ENCODE data around the gene RBCK1. TPM values are rescaled to one million over a fixed set of nuclear protein-coding genes. Genes with fewer than 3 reads are reported as not detected.

Gene RBCK1
- total RNA-seq, 2 experiments from 2014 or later: 133 to 146 TPM

GRCh38 chr20:404088-404487 is 4.0 kb upstream of the RBCK1 start:
- H3K27me3 Mint-ChIP-seq: no peaks in the 10 kb centered on the region
- ChIA-PET POLR2A (interaction anchor here (2.3 kb wide), 1 partner anchor 23 kb away, joined by 8 read pairs; the partner anchor contains the start of gene TRIB3), CTCF (no interaction called here)
- no peak overlapping the region for H3K27ac Mint-ChIP-seq
- no peak for DNase-seq
- H3K36me3 Mint-ChIP-seq (ENCODE audit: low read depth): peaks cover 6% of the 10 kb centered on the region
- peaks cover 37% of the 10 kb centered on the region for H3K4me1 Mint-ChIP-seq
- peaks cover 4% of the 10 kb centered on the region for H3K9me3 Mint-ChIP-seq
- H3K4me3 Mint-ChIP-seq: no peak overlapping the region

DNA sequence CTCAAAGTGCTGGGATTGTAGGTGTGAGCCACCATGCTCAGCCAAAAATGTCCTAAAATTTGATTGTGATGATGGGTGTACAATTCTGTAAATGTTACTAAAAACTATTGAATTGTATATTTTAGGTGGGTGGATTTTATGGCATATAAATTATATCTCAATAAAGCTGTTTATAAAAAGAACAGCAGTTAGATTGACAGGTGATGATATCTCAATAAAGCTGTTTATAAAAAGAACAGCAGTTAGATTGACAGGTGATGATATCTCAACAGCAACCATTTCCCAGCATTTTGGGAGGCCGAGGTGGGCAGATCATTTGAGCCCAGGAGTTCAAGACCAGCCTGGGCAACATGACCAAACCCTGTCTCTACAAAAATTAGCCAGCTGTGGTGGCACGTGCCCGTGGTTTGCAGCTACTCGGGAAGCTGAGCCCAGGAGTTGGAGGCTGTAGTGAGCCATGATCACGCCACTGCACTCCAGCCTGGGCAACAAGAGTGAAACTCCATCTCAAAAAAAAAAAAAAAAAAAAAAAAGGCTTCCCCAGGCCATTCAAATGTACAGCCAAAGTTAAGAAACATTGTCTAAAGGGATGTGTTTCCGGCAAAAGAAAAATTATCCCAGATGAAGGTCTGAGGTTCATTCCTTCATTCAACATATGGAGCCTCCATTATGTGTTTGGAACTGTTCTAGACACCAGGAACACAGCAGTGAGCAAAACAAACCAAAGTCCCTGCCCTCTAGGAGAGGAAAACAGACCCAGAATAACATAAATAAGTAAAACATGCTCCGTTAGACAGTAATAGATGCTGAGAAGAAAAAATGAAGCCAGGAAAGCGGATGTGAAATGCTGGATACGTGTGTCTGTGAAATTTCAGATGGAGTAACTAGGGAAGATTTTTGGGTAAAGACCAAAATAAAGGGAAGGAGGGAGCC is 1.6 kb upstream of the RBCK1 start:
- H3K27ac Mint-ChIP-seq: peak overlapping the region; percentile 73
- H3K9me3 Mint-ChIP-seq: peaks cover 4% of the 10 kb centered on the region
- H3K4me1 Mint-ChIP-seq: peaks cover 53% of the 10 kb centered on the region
- ChIA-PET CTCF (interaction anchor here (0.8 to 1.4 kb wide), 12 partner anchors 26 to 261 kb away, joined by 3 to 7 read pairs (median 3); partner anchors contain the start of gene TRIB3), POLR2A (interaction anchor here (1.1 to 1.6 kb wide), 10 partner anchors 17 to 109 kb away, joined by 3 to 17 read pairs (median 6); partner anchors contain the start of genes TBC1D20, TRIB3 and ZCCHC3)
- peak overlapping the region; percentile 78 for H3K4me3 Mint-ChIP-seq
- no peaks in the 10 kb centered on the region for H3K27me3 Mint-ChIP-seq
- no peak for DNase-seq
- H3K36me3 Mint-ChIP-seq (ENCODE audit: low read depth): peaks cover 29% of the 10 kb centered on the region

DNA sequence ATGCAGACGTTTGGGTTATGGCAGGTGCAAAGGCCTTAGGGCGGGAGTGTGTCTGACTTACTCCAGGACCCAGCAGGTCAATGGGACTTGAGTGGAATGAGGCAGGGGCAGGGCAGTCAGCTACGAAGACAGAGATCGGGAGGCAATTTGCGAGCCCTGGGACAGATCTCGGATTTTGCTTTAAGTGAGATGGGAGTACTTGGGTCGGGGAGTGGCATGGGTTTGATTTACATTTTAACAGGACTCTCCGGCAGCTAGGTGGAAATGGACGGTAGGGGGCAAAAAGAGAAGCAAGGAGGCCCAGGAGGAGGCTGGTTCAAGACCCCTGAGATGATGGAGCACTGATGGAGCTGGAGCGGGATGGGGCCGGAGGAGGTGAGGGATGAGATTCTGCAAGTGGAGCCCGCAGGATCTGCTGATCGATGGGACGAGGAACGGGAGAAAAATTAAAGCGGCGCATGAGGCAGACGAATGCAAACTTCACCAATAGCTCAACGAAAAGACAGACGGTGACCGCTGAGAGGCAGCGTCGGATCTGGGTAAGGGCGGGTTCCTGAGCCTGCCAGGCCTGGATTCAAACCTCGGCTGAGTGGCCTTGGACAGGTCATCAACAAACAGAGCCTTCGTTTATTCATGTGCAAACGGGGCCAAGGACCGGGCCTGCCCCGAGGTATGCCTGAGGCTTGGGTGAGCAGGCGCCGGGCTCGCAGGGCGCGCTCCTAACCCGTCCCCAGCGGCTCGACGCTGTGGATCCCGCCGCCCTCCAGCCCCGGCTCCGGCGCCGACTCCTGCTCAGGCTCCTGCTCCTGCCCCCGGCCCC is 756 bp upstream of the RBCK1 start:
- peaks cover 37% of the 10 kb centered on the region for H3K36me3 Mint-ChIP-seq (ENCODE audit: low read depth)
- peaks cover 53% of the 10 kb centered on the region for H3K4me1 Mint-ChIP-seq
- H3K27ac Mint-ChIP-seq: peak overlapping the region; percentile 73

DNA sequence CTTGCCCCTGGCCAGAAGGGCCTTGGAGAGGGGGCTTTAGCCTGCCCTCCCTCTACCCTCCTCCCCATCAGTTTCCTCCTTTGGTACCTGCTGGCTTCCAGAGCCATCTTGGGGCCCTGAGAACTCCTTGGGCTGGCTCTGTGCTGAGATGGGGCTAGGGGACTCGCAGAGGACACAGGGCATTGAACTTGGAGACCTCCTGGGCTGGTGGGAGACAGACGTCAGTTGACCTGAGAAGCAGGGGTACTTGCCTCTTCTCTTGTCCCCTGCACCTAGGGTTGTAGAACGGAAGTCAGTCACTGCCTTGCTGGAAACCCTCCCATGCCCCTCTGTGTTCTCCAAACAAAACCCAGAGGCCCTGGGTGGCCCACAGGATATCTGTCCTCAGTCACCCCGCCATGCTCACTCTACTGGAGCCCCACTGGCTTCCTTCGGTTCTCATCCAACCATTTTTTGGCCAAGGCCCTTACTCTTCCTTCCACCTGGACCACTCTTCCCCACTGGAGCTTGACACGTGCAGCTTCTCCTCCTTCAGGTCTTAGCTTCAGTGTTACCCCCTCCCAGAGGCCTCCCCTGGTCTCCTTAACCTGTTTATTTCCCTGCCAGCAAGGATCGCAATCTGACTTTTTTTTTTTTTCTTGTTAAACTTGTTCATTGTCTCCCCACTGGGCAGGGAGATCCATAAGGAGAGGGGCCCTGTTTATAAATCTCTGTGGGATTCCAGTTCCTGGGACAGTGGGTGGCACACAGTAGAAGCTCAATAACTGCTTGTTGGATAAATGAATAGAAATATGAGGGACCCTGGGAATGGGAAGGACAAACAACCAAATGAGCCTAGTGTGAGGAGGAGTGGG is 971 bp downstream of the RBCK1 start:
- no peaks in the 10 kb centered on the region for H3K9me3 Mint-ChIP-seq
- POLR2A ChIA-PET: interaction anchor here (0.9 to 1.8 kb wide), 7 partner anchors 12 to 51 kb away, joined by 3 to 14 read pairs (median 5); partner anchors contain the start of gene TRIB3

More for the DNA sequence above, 756 bp upstream of the RBCK1 start:
- POLR2A ChIA-PET: interaction anchor here (0.6 to 1.6 kb wide), 19 partner anchors 15 to 137 kb away, joined by 3 to 17 read pairs (median 4); partner anchors contain the start of genes CSNK2A1, TBC1D20, TRIB3 and ZCCHC3
- peak overlapping the region; percentile 78 for H3K4me3 Mint-ChIP-seq
- DNase-seq: peak; percentile 77
- no peaks in the 10 kb centered on the region for H3K27me3 Mint-ChIP-seq
- peaks cover 4% of the 10 kb centered on the region for H3K9me3 Mint-ChIP-seq
- CTCF ChIA-PET: interaction anchor here (0.6 to 1.4 kb wide), 15 partner anchors 26 to 266 kb away, joined by 3 to 7 read pairs (median 3); partner anchors contain the start of gene TRIB3

DNA sequence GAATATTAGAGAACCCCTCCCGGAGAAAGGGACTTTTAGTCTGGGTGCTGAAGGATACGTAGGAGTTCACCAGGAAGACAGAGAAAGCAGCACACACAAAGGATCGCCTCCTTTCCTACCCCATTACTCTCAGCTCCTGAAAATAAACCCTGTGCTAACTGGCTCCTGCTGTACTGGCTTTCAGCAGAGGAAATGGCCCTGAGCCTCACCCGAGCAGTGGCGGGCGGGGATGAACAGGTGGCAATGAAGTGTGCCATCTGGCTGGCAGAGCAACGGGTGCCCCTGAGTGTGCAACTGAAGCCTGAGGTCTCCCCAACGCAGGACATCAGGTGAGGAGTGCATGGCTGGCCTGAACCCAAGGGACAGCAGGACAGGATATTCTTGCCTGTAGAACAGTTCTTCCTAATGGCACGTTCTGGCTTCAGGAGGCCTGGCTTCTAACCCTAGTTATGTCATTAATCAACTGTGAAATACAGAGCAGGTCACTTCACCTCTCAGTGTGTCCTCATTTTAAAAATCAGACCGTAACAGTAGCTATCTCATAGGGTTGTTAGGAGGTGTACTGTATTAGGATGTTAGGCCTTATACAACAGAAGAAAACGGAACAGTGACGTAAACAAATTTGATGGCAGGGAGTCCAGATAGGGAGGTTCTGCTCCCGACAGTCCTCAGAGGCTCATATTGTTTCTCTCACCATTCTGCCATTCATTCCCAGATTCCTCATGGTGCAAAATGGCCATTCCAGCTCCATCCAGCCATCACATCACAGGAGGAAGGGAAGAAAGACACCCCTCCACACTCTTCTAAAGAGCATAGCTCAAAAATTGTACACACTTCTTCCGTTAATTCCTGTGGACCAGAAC is 1.8 kb downstream of the RBCK1 start:
- H3K9me3 Mint-ChIP-seq: no peaks in the 10 kb centered on the region
- peak overlapping the region; percentile 97 for H3K4me3 Mint-ChIP-seq
- H3K27me3 Mint-ChIP-seq: no peaks in the 10 kb centered on the region
- peaks cover 54% of the 10 kb centered on the region for H3K36me3 Mint-ChIP-seq (ENCODE audit: low read depth)
- peak; percentile 35 for DNase-seq
- POLR2A ChIA-PET: interaction anchor here (0.9 to 1.8 kb wide), 7 partner anchors 11 to 50 kb away, joined by 3 to 14 read pairs (median 5); partner anchors contain the start of gene TRIB3
- CTCF ChIA-PET: interaction anchor here (1.0 kb wide), 1 partner anchor 69 kb away, joined by 3 read pairs; no protein-coding TSS in a partner anchor
- peaks cover 57% of the 10 kb centered on the region for H3K4me1 Mint-ChIP-seq
- H3K27ac Mint-ChIP-seq: peak overlapping the region; percentile 86

More for the DNA sequence above, 971 bp downstream of the RBCK1 start:
- DNase-seq: peak; percentile 38
- peaks cover 55% of the 10 kb centered on the region for H3K4me1 Mint-ChIP-seq
- H3K4me3 Mint-ChIP-seq: peak overlapping the region; percentile 97
- peak overlapping the region; percentile 86 for H3K27ac Mint-ChIP-seq
- peaks cover 54% of the 10 kb centered on the region for H3K36me3 Mint-ChIP-seq (ENCODE audit: low read depth)
- no peaks in the 10 kb centered on the region for H3K27me3 Mint-ChIP-seq
- CTCF ChIA-PET: interaction anchor here (1.0 kb wide), 1 partner anchor 69 kb away, joined by 3 read pairs; no protein-coding TSS in a partner anchor

- Mint-ChIP-seq H3K4me3 (no peak overlapping the region), H3K27ac (no peak overlapping the region), H3K36me3 (ENCODE audit: low read depth) (peaks cover 70% of the 10 kb centered on the region), H3K4me1 (peaks cover 60% of the 10 kb centered on the region), H3K27me3 (no peaks in the 10 kb centered on the region), H3K9me3 (no peaks in the 10 kb centered on the region)
- CTCF ChIA-PET: no interaction called here
- POLR2A ChIA-PET: no interaction called here
- no peak for DNase-seq
Measured at GRCh38 chr20:412081-412480, 4.0 kb downstream of the RBCK1 start.

- Mint-ChIP-seq H3K4me3 (no peak overlapping the region), H3K27ac (no peak overlapping the region), H3K27me3 (no peaks in the 10 kb centered on the region), H3K36me3 (ENCODE audit: low read depth) (peaks cover 72% of the 10 kb centered on the region), H3K9me3 (no peaks in the 10 kb centered on the region), H3K4me1 (peaks cover 56% of the 10 kb centered on the region)
- CTCF ChIA-PET: interaction anchor here (1.1 kb wide), 1 partner anchor 52 kb away, joined by 3 read pairs; no protein-coding TSS in a partner anchor
- POLR2A ChIA-PET: interaction anchor here (1.4 kb wide), 1 partner anchor 23 kb away, joined by 5 read pairs; no protein-coding TSS in a partner anchor
- no peak for DNase-seq
Measured at GRCh38 chr20:414161-414560, 6.1 kb downstream of the RBCK1 start.

DNA sequence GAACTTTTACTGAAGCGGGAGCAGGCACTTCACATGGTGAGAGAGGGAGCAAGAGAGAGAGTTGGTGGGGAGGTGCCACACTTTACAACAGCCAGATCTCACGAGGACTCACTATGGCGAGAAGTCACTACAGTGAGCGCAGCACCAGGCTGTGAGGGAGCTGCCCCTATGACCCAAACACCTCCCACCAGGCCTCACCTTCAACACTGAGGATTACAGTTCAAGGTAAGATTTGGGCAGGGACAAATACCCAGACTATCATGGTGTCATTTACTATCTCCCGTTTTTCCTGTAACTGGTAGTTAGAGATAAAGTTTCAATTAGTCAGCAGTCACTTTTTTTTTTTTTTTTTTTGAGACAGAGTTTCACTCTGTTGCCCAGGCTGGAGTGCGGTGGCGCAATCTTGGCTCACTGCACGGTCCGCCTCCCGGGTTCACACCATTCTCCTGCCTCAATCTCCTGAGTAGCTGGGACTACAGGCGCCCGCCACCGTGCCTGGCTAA is 7.8 kb downstream of the RBCK1 start:
- no peak overlapping the region for H3K27ac Mint-ChIP-seq
- POLR2A ChIA-PET: no interaction called here
- H3K4me3 Mint-ChIP-seq: no peak overlapping the region
- no peaks in the 10 kb centered on the region for H3K27me3 Mint-ChIP-seq
- CTCF ChIA-PET: no interaction called here
- peaks cover 62% of the 10 kb centered on the region for H3K36me3 Mint-ChIP-seq (ENCODE audit: low read depth)
- H3K9me3 Mint-ChIP-seq: no peaks in the 10 kb centered on the region
- DNase-seq: no peak
- peaks cover 39% of the 10 kb centered on the region for H3K4me1 Mint-ChIP-seq

DNA sequence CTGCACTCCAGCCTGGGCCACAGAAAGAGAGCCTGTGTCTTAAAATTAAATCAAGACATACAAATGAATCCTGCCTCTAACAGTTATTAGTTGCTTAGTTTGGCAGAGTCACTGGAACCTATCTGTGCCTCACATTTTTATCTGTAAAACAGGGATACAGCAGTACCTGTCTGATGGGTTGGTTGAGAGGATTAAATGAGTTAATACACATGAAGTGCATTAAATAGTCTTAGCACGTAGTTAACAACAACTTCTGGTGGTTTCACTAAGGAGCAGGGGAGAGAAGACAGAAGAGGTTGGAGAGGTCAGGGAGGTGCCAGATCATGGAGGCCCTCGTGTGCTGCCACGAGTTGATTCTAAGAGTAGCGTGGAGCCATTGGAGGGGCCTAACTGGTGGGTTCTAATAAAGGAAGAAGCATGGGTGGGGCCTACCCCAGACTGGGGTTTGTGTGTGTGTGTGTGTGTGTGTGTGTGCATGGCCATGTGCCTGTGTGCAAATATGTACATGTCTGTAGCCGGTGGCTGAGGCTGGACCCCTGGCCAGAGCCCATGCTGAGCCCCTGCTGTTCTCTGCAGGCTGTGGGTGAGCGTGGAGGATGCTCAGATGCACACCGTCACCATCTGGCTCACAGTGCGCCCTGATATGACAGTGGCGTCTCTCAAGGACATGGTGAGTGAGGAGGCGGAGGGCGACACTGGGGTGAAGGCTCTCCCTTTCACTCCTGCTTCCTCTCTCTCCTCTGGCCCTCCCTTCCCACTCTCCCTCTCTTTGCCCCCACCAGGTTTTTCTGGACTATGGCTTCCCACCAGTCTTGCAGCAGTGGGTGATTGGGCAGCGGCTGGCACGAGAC is 9.1 kb downstream of the RBCK1 start:
- H3K4me1 Mint-ChIP-seq: peaks cover 30% of the 10 kb centered on the region
- no peak overlapping the region for H3K27ac Mint-ChIP-seq
- H3K27me3 Mint-ChIP-seq: no peaks in the 10 kb centered on the region
- H3K9me3 Mint-ChIP-seq: no peaks in the 10 kb centered on the region
- no peak for DNase-seq
- CTCF ChIA-PET: no interaction called here
- H3K36me3 Mint-ChIP-seq (ENCODE audit: low read depth): peaks cover 63% of the 10 kb centered on the region
- no peak overlapping the region for H3K4me3 Mint-ChIP-seq
- POLR2A ChIA-PET: no interaction called here

DNA sequence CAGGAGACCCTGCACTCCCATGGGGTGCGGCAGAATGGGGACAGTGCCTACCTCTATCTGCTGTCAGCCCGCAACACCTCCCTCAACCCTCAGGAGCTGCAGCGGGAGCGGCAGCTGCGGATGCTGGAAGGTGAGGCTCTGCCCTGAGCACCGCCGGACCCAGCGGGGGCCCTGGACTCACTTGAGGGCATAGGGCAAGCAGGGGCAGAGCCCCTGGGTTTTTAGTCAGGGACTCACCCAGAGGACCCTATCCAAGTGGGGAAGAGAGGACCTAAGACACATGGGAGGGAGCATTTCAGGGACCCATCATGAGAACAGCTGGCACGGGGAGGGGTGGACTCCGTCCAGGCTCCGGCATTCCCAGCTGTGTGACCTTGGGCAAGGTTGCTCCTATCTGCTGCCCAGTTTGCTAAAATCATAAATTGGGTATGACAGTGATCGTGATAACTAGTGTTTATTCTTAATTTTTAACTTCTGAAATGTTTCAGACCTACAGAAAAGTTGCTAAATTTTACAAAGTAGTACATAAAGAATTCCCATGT is 9.8 kb downstream of the RBCK1 start:
- ChIA-PET POLR2A (no interaction called here), CTCF (no interaction called here)
- Mint-ChIP-seq H3K27me3 (no peaks in the 10 kb centered on the region), H3K27ac (no peak overlapping the region), H3K4me3 (no peak overlapping the region), H3K4me1 (peaks cover 26% of the 10 kb centered on the region), H3K9me3 (no peaks in the 10 kb centered on the region), H3K36me3 (ENCODE audit: low read depth) (peaks cover 58% of the 10 kb centered on the region)
- DNase-seq: no peak
